IMR-90 (cell line): ENCODE results near the gene SYMPK. TPM values are rescaled to one million over a fixed set of nuclear protein-coding genes. Genes with fewer than 3 reads are reported as not detected.

Source experiments
- ATAC-seq: fragments of 200-7000 bp; cut with Tn5 transposase; 2 replicates; pipeline ENCODE4 v1.9.1; 2020; ENCODE audit warnings: low read depth, mild to moderate bottlenecking, moderate library complexity
- BruUV-seq: library from RNA; stranded (reverse); fragments of 400-500 nt; replicated peaks from 2 replicates; lab custom pipeline; 2021; lab: Mats Ljungman, UMichigan
- CTCF ChIA-PET: fragments of 300-600 bp; formaldehyde crosslinking; extraction: SDS; loops from one replicate; lab custom pipeline; 2021; ENCODE audit warnings: antibody characterized with exemption; lab: Yijun Ruan, JAX
- POLR2A ChIA-PET: fragments of 300-600 bp; sonication (Branson Sonifier 250); formaldehyde crosslinking; loops from one replicate; lab custom pipeline; 2022; ENCODE audit warnings: antibody characterized with exemption; ENCODE audit not compliant: unreplicated experiment; lab: Charles Lee
- DNase-seq: peaks from one replicate; pipeline ENCODE4 v3.0.0; 2013
- H2AFZ ChIP-seq: replicated peaks from 2 replicates; pipeline ENCODE3; 2013; ENCODE audit warnings: low read length, mild to moderate bottlenecking; ENCODE audit not compliant: poor library complexity
- H2AK5ac ChIP-seq: 2 replicates; pipeline ENCODE4 v1.6.1; 2013; ENCODE audit warnings: low read depth, low read length, inconsistent platforms
- H2AK9ac ChIP-seq: replicated peaks from 2 replicates; pipeline ENCODE3; 2013; ENCODE audit warnings: mild to moderate bottlenecking, low read depth, low read length, moderate library complexity; ENCODE audit not compliant: poor library complexity
- H2BK120ac ChIP-seq: 2 replicates; pipeline ENCODE4 v1.6.1; 2013; ENCODE audit warnings: low read depth, low read length, inconsistent platforms
- H2BK15ac ChIP-seq: 3 replicates; pipeline ENCODE4 v1.6.1; 2013; ENCODE audit warnings: low read depth, low read length, inconsistent platforms
- H2BK20ac ChIP-seq: 2 replicates; pipeline ENCODE4 v1.6.1; 2013; ENCODE audit warnings: low read depth, mild to moderate bottlenecking, inconsistent platforms, low read length, moderate library complexity
- H2BK5ac ChIP-seq: 2 replicates; pipeline ENCODE4 v1.6.1; 2013; ENCODE audit warnings: mild to moderate bottlenecking, low read depth, low read length, inconsistent platforms; ENCODE audit not compliant: poor library complexity, severe bottlenecking
- H3K14ac ChIP-seq: replicated peaks from 2 replicates; pipeline ENCODE4 v1.6.1; 2013; ENCODE audit warnings: low read depth, low read length, inconsistent platforms
- H3K18ac ChIP-seq: 2 replicates; pipeline ENCODE4 v1.6.1; 2013; ENCODE audit warnings: low read depth, low read length, control low read depth
- H3K23ac ChIP-seq: 2 replicates; pipeline ENCODE4 v1.6.1; 2013; ENCODE audit warnings: low read depth, low read length, inconsistent platforms
- H3K27ac ChIP-seq: 2 replicates; pipeline ENCODE4 v1.5.1; 2013; ENCODE audit warnings: mild to moderate bottlenecking, control low read depth, low read length; ENCODE audit not compliant: insufficient read depth
- H3K27me3 ChIP-seq: 2 replicates; pipeline ENCODE4 v1.6.1; 2013; ENCODE audit warnings: low read length; ENCODE audit not compliant: control insufficient read depth, insufficient read depth
- H3K36me3 ChIP-seq: 2 replicates; pipeline ENCODE4 v1.6.1; 2013; ENCODE audit warnings: low read length, mixed read lengths; ENCODE audit not compliant: control insufficient read depth, insufficient read depth
- H3K4ac ChIP-seq: 2 replicates; pipeline ENCODE4 v1.6.1; 2013; ENCODE audit warnings: low read depth, low read length, inconsistent platforms
- H3K4me1 ChIP-seq: 2 replicates; pipeline ENCODE4 v1.6.1; 2013; ENCODE audit warnings: low read length, mixed read lengths; ENCODE audit not compliant: control insufficient read depth, insufficient read depth
- H3K4me2 ChIP-seq: 2 replicates; pipeline ENCODE4 v1.6.1; 2013; ENCODE audit warnings: low read depth, mild to moderate bottlenecking, control low read depth, low read length, moderate library complexity
- H3K4me3 ChIP-seq: 2 replicates; pipeline ENCODE4 v1.5.1; 2013; ENCODE audit warnings: low read depth, mild to moderate bottlenecking, control low read depth, low read length, moderate library complexity; ENCODE audit not compliant: insufficient read depth
- H3K56ac ChIP-seq: 2 replicates; pipeline ENCODE4 v1.6.1; 2013; ENCODE audit warnings: low read length, inconsistent platforms; ENCODE audit not compliant: insufficient read depth; ENCODE audit errors: extremely low read depth
- H3K79me1 ChIP-seq, 2 experiments: 2 replicates each; pipeline ENCODE4 v1.6.1; 2013; ENCODE audit warnings: low read length in 2 of 2, inconsistent platforms in 1 of 2, low read depth in 1 of 2
- H3K9ac ChIP-seq: 2 replicates; pipeline ENCODE4 v1.6.1; 2013; ENCODE audit warnings: low read depth, low read length, control low read depth
- H3K9me1 ChIP-seq: 2 replicates; pipeline ENCODE4 v1.6.1; 2013; ENCODE audit warnings: low read length, inconsistent platforms; ENCODE audit not compliant: insufficient read depth
- H3K9me3 ChIP-seq: 2 replicates; pipeline ENCODE4 v1.6.1; 2013; ENCODE audit warnings: low read length; ENCODE audit not compliant: control insufficient read depth, insufficient read depth
- H4K20me1 ChIP-seq: 2 replicates; pipeline ENCODE4 v1.6.1; 2013; ENCODE audit warnings: low read length, inconsistent platforms; ENCODE audit not compliant: insufficient read depth
- H4K5ac ChIP-seq: 2 replicates; pipeline ENCODE4 v1.6.1; 2013; ENCODE audit warnings: mild to moderate bottlenecking, low read depth, low read length, control low read depth
- H4K8ac ChIP-seq, 2 experiments: 2 replicates each; pipeline ENCODE4 v1.6.1; 2013; ENCODE audit warnings: low read depth in 2 of 2, low read length in 2 of 2, control low read depth in 1 of 2, inconsistent platforms in 1 of 2
- H4K91ac ChIP-seq: 2 replicates; pipeline ENCODE4 v1.6.1; 2013; ENCODE audit warnings: low read depth, low read length, inconsistent platforms; ENCODE audit not compliant: insufficient read depth
- CEBPB ChIP-seq: IDR thresholded peaks from 2 replicates; pipeline ENCODE4 v1.6.1; 2012; ENCODE audit warnings: low read depth, low read length, improper control_type of control experiment
- CTCF ChIP-seq: conservative IDR thresholded peaks from 2 replicates; pipeline ENCODE4 v1.5.1; 2012; ENCODE audit warnings: mild to moderate bottlenecking, low read depth, low read length, improper control_type of control experiment
- RCOR1 ChIP-seq: IDR thresholded peaks from 2 replicates; pipeline ENCODE4 v1.6.1; 2012; ENCODE audit warnings: mild to moderate bottlenecking, low read length, improper control_type of control experiment; ENCODE audit not compliant: insufficient replicate concordance
- RFX5 ChIP-seq: IDR thresholded peaks from 2 replicates; pipeline ENCODE4 v1.8.0; 2012; ENCODE audit warnings: low read depth, mild to moderate bottlenecking, low read length, moderate library complexity
- WGBS, 2 experiments: methylation state at CpG; one replicate each; pipeline versions ENCODE4 v1.1.5 to v1.1.7; 2013; ENCODE audit warnings: missing lambda C conversion rate in 2 of 2; ENCODE audit not compliant: insufficient read length in 1 of 2; ENCODE audit errors: extremely low coverage in 2 of 2; 5-methylcytosine and 5-hydroxymethylcytosine counted together
- dilution Hi-C: fragments of 300-500 bp; cut with HindIII; formaldehyde crosslinking; loops from one replicate; pipeline ENCODE4 v1.14.3; 2018; ENCODE audit warnings: low sequenced_read_pairs; ENCODE audit not compliant: unreplicated experiment
- in situ Hi-C: fragments of 300-500 bp; cut with MboI; formaldehyde crosslinking; loops from 3 replicates; pipeline ENCODE4 v1.14.3; 2019; ENCODE audit warnings: low sequenced_read_pairs, inconsistent platforms, mixed read lengths
- intact Hi-C: fragments of 100-400 bp; cut with micrococcal nuclease; formaldehyde crosslinking; loops from 2 replicates; pipeline ENCODE4 v1.10.0; 2022
- polyA plus RNA-seq, 3 experiments: library from polyadenylated mRNA; depleted of rRNA; stranded (reverse); fragments of >200 nt; gene quantifications; 2 replicates each; pipeline ENCODE4 v1.2.3, GENCODE V29; 2012; ENCODE audit warnings: low replicate concordance in 1 of 3
- total RNA-seq: library from RNA; depleted of rRNA; stranded (reverse); fragments of >200 nt; gene quantifications from 2 replicates; pipeline ENCODE4 v1.2.3, GENCODE V29; 2012
- TF ChIP-seq, protein P1 (sequence below): fragments of 150-350 bp; IDR thresholded peaks from 2 replicates; pipeline ENCODE4 v1.6.1; 2017; ENCODE audit warnings: mild to moderate bottlenecking, antibody characterized with exemption, low read length, low read depth

SYMPK gene
- total and polyA plus RNA-seq, 2 of the 4 experiments (the other 2 are of a cell fraction): 35.3 to 71.5 TPM

- no TSS peak for BruUV-seq
- TF ChIP-seq CTCF (no peak), RFX5 (no peak), CEBPB (no peak), RCOR1 (no peak)
- TF ChIP-seq, protein P1, sequence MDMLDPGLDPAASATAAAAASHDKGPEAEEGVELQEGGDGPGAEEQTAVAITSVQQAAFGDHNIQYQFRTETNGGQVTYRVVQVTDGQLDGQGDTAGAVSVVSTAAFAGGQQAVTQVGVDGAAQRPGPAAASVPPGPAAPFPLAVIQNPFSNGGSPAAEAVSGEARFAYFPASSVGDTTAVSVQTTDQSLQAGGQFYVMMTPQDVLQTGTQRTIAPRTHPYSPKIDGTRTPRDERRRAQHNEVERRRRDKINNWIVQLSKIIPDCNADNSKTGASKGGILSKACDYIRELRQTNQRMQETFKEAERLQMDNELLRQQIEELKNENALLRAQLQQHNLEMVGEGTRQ: no peak
- no peak overlapping the region for H4K91ac ChIP-seq
- no peak overlapping the region for H2BK5ac ChIP-seq
- H3K9ac ChIP-seq: no peak overlapping the region
- no peak overlapping the region for H2AK5ac ChIP-seq
- no peak overlapping the region for H3K23ac ChIP-seq
- no peak overlapping the region for H2BK20ac ChIP-seq
- no peak overlapping the region for H3K56ac ChIP-seq
- no peak overlapping the region for H2AFZ ChIP-seq
- H3K36me3 ChIP-seq: no peaks in the 10 kb centered on the region
- in situ Hi-C loops: no loop called here
- DNase-seq (no peak), ATAC-seq (no peak)
- H3K4me1 ChIP-seq: no peaks in the 10 kb centered on the region
- ChIA-PET CTCF (no interaction called here), POLR2A (no interaction called here)
- intact Hi-C loops: no loop called here
- H3K4ac ChIP-seq: no peak overlapping the region
- H4K5ac ChIP-seq: no peak overlapping the region
- H2BK120ac ChIP-seq: no peak overlapping the region
- no peak overlapping the region for H3K18ac ChIP-seq
- peaks cover 28% of the 10 kb centered on the region for H3K27me3 ChIP-seq
- no peak overlapping the region for H2AK9ac ChIP-seq
- H2BK15ac ChIP-seq: no peak overlapping the region
- WGBS, 2 experiments: no CpG with 5 or more reads among the region's 8 CpGs
- H3K9me1 ChIP-seq: peaks cover 3% of the 10 kb centered on the region; the same call in 1 of the 2 replicates
- no peak overlapping the region for H4K8ac ChIP-seq
- dilution Hi-C loops: no loop called here
- no peak overlapping the region for H3K4me3 ChIP-seq
- no peaks in the 10 kb centered on the region for H3K79me1 ChIP-seq
- H3K27ac ChIP-seq: no peak overlapping the region
- H3K9me3 ChIP-seq: no peaks in the 10 kb centered on the region
- H3K14ac ChIP-seq: no peak overlapping the region
- H3K4me2 ChIP-seq: no peak overlapping the region
- H4K20me1 ChIP-seq: no peaks in the 10 kb centered on the region
These were observed 48.3 kb upstream of the SYMPK start for GRCh38 chr19:45911291-45911690.
